ENCODE results near the gene IMPG2.

Gene IMPG2

GRCh38 chr3:101179637-101180036, 140.7 kb downstream of the IMPG2 start:
- no peak for DNase-seq

DNA sequence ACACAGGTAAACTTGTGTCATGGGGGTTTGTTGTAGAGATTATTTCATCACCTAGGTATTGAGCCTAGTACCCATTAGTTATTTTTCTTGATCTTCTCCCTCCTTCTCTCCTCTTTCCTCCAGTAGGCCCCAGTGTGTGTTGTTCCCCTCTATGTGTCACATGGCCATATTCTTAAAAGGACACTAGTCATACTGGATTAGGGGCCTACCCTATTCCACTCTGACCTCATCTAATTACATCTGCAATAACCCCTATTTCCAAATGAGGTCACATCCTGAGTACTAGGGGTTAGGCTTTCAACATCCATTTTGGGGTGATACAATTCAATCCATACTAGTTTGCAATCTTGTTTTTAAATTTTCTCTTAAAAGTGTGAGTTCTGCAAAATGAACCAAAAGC, 142.8 kb downstream of the IMPG2 start:
- DNase-seq = no peak
